ENCODE data around the gene PPP2R3A. TPM values are rescaled to one million over a fixed set of nuclear protein-coding genes. Genes with fewer than 3 reads are reported as not detected.

PPP2R3A gene
- polyA plus RNA-seq, 1 experiment, result 26.6 TPM

DNA sequence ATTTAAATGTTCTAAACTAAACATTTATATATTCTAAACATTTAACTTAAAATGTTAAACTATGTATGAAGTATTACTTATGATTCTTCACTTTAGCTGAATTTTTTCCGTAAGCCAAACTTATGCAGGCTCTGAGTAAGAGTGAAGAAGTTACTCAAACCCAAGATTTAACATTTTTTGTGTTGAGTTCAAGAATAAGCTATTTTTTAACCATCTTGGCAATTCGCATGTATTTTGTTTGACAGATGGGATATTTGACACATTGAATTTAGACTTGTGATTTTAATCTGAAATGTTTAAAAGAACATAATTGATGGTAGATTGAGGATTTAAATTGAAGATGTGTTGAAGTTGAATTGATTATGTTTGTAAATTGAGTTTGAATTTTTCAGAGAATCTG is 14.6 kb upstream of the PPP2R3A start:
- H3K27ac ChIP-seq (ENCODE audit: low read depth, low read length), result no peak overlapping the region
- TF ChIP-seq, protein P1, sequence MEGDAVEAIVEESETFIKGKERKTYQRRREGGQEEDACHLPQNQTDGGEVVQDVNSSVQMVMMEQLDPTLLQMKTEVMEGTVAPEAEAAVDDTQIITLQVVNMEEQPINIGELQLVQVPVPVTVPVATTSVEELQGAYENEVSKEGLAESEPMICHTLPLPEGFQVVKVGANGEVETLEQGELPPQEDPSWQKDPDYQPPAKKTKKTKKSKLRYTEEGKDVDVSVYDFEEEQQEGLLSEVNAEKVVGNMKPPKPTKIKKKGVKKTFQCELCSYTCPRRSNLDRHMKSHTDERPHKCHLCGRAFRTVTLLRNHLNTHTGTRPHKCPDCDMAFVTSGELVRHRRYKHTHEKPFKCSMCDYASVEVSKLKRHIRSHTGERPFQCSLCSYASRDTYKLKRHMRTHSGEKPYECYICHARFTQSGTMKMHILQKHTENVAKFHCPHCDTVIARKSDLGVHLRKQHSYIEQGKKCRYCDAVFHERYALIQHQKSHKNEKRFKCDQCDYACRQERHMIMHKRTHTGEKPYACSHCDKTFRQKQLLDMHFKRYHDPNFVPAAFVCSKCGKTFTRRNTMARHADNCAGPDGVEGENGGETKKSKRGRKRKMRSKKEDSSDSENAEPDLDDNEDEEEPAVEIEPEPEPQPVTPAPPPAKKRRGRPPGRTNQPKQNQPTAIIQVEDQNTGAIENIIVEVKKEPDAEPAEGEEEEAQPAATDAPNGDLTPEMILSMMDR (IDR thresholded peaks at IDR 0.05; ENCODE audit: low read depth, low read length), result no peak
- no peaks in the 10 kb centered on the region for H3K9me3 ChIP-seq (ENCODE audit: control insufficient read depth, insufficient read depth, low read length)
- H3K4me3 ChIP-seq (ENCODE audit: low read depth, low read length), result no peak overlapping the region
- ChIA-PET POLR2A (no interaction called here), CTCF (interaction anchor here (1.0 to 2.3 kb wide), 2 partner anchors 32 to 92 kb away, joined by 7 to 11 read pairs; no protein-coding TSS in a partner anchor)
- DNase-seq (ENCODE audit: low read depth, low spot score), result no peak
- H3K27me3 ChIP-seq (ENCODE audit: control insufficient read depth, insufficient read depth, low read length), result no peaks in the 10 kb centered on the region

- ChIA-PET POLR2A (no interaction called here), CTCF (interaction anchor here (0.6 kb wide), 1 partner anchor 79 kb away, joined by 3 read pairs; no protein-coding TSS in a partner anchor)
- Histone ChIP-seq H3K4me3 (ENCODE audit: low read depth, low read length) (no peak overlapping the region), H3K27me3 (ENCODE audit: control insufficient read depth, insufficient read depth, low read length) (no peaks in the 10 kb centered on the region), H3K27ac (ENCODE audit: low read depth, low read length) (no peak overlapping the region), H3K9me3 (ENCODE audit: control insufficient read depth, insufficient read depth, low read length) (peaks cover 5% of the 10 kb centered on the region)
- DNase-seq (ENCODE audit: low read depth, low spot score), result no peak
- TF ChIP-seq, protein P1 (IDR thresholded peaks at IDR 0.05; ENCODE audit: low read depth, low read length), result no peak
These were observed 1.2 kb upstream of the PPP2R3A start for GRCh38 chr3:135964160-135964955.

GRCh38 chr3:135965129-135965505 is 411 bp upstream of the PPP2R3A start:
- Histone ChIP-seq H3K4me3 (ENCODE audit: low read depth, low read length) (peak overlapping the region; percentile 52), H3K27me3 (ENCODE audit: control insufficient read depth, insufficient read depth, low read length) (no peaks in the 10 kb centered on the region), H3K9me3 (ENCODE audit: control insufficient read depth, insufficient read depth, low read length) (peaks cover 4% of the 10 kb centered on the region; the same call in 1 of the 2 replicates), H3K27ac (ENCODE audit: low read depth, low read length) (no peak overlapping the region)
- ChIA-PET CTCF (interaction anchor here (0.6 to 3.8 kb wide), 4 partner anchors 46 to 541 kb away, joined by 3 to 12 read pairs (median 4); no protein-coding TSS in a partner anchor), POLR2A (interaction anchor here (1.8 kb wide), 1 partner anchor 77 kb away, joined by 10 read pairs; no protein-coding TSS in a partner anchor)
- TF ChIP-seq, protein P1 (IDR thresholded peaks at IDR 0.05; ENCODE audit: low read depth, low read length), result no peak
- DNase-seq (ENCODE audit: low read depth, low spot score), result no peak

GRCh38 chr3:135966271-135966961 is 888 bp downstream of the PPP2R3A start:
- Histone ChIP-seq H3K9me3 (ENCODE audit: control insufficient read depth, insufficient read depth, low read length) (peaks cover 4% of the 10 kb centered on the region; the same call in 1 of the 2 replicates), H3K4me3 (ENCODE audit: low read depth, low read length) (peak overlapping the region; percentile 75), H3K27ac (ENCODE audit: low read depth, low read length) (peak overlapping the region; percentile 87), H3K27me3 (ENCODE audit: control insufficient read depth, insufficient read depth, low read length) (no peaks in the 10 kb centered on the region)
- TF ChIP-seq, protein P1 (IDR thresholded peaks at IDR 0.05; ENCODE audit: low read depth, low read length), result no peak
- ChIA-PET POLR2A (interaction anchor here (0.6 to 1.8 kb wide), 3 partner anchors 76 to 820 kb away, joined by 3 to 10 read pairs (median 9); partner anchors contain the start of gene MSL2), CTCF (interaction anchor here (1.1 to 3.8 kb wide), 4 partner anchors 48 to 104 kb away, joined by 3 to 12 read pairs (median 8); no protein-coding TSS in a partner anchor)
- no peak for DNase-seq (ENCODE audit: low read depth, low spot score)
